ENCODE data around the gene JARID2.

DNA sequence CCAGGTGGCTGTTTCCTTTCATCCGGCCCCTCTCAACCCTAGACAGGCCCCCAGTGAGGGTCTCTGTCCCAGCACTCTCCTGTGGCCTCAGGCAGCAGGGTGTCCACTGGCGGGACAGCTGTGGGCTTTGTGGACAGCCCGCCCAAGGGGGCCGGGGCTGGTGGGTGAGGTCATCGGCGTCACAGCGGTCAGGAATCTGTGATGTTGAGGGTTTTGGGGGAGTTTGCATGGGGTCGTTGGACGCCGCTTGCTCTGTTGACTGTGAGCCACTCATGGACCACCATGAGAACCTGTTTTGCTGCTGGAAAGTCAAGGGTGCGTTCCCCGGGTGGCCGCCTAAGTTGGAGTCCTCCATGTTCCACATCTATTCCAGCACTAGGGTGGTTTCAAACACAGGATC is 270.5 kb downstream of the JARID2 start:
- TF ChIP-seq, protein P1, sequence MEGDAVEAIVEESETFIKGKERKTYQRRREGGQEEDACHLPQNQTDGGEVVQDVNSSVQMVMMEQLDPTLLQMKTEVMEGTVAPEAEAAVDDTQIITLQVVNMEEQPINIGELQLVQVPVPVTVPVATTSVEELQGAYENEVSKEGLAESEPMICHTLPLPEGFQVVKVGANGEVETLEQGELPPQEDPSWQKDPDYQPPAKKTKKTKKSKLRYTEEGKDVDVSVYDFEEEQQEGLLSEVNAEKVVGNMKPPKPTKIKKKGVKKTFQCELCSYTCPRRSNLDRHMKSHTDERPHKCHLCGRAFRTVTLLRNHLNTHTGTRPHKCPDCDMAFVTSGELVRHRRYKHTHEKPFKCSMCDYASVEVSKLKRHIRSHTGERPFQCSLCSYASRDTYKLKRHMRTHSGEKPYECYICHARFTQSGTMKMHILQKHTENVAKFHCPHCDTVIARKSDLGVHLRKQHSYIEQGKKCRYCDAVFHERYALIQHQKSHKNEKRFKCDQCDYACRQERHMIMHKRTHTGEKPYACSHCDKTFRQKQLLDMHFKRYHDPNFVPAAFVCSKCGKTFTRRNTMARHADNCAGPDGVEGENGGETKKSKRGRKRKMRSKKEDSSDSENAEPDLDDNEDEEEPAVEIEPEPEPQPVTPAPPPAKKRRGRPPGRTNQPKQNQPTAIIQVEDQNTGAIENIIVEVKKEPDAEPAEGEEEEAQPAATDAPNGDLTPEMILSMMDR (IDR thresholded peaks at IDR 0.05): no peak
- no peak for TF ChIP-seq POLR2A (IDR thresholded peaks at IDR 0.05)
